DOHH2 (cell line): ENCODE data around the gene TGFBR3.

ENCODE experiments used
- EZH2phosphoT487 ChIP-seq: fragments of 200-600 bp; sonication (generic); IDR thresholded peaks from 2 replicates; pipeline ENCODE4 v1.6.1; 2017; ENCODE audit warnings: borderline replicate concordance, mild to moderate bottlenecking, antibody characterized with exemption, low read length, moderate library complexity, mixed read lengths
- TF ChIP-seq, protein P1 (sequence below): fragments of 200-600 bp; sonication (generic); IDR thresholded peaks from one replicate; pipeline ENCODE4 v1.5.1; 2014; ENCODE audit warnings: antibody characterized with exemption, mild to moderate bottlenecking, low read depth, low read length; ENCODE audit not compliant: poor library complexity, severe bottlenecking

GRCh38 chr1:91730801-91731732 is 154.9 kb downstream of the TGFBR3 start:
- TF ChIP-seq, protein P1, sequence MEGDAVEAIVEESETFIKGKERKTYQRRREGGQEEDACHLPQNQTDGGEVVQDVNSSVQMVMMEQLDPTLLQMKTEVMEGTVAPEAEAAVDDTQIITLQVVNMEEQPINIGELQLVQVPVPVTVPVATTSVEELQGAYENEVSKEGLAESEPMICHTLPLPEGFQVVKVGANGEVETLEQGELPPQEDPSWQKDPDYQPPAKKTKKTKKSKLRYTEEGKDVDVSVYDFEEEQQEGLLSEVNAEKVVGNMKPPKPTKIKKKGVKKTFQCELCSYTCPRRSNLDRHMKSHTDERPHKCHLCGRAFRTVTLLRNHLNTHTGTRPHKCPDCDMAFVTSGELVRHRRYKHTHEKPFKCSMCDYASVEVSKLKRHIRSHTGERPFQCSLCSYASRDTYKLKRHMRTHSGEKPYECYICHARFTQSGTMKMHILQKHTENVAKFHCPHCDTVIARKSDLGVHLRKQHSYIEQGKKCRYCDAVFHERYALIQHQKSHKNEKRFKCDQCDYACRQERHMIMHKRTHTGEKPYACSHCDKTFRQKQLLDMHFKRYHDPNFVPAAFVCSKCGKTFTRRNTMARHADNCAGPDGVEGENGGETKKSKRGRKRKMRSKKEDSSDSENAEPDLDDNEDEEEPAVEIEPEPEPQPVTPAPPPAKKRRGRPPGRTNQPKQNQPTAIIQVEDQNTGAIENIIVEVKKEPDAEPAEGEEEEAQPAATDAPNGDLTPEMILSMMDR: no peak
- TF ChIP-seq EZH2phosphoT487: no peak
